Activated T-cell treated with anti-CD3 and anti-CD28 coated beads for 24 hours (primary cell): ENCODE results near the gene ITGAL.
"Not testable (repeated sequence)": the region's sequence is repeated elsewhere in the genome, so short reads cannot be mapped to it uniquely, and the experiment has no call there.

Experiments
- DNase-seq: peaks from one replicate; pipeline ENCODE4 v3.0.0-alpha.2; 2020; ENCODE audit warnings: low read depth

ITGAL gene

DNA sequence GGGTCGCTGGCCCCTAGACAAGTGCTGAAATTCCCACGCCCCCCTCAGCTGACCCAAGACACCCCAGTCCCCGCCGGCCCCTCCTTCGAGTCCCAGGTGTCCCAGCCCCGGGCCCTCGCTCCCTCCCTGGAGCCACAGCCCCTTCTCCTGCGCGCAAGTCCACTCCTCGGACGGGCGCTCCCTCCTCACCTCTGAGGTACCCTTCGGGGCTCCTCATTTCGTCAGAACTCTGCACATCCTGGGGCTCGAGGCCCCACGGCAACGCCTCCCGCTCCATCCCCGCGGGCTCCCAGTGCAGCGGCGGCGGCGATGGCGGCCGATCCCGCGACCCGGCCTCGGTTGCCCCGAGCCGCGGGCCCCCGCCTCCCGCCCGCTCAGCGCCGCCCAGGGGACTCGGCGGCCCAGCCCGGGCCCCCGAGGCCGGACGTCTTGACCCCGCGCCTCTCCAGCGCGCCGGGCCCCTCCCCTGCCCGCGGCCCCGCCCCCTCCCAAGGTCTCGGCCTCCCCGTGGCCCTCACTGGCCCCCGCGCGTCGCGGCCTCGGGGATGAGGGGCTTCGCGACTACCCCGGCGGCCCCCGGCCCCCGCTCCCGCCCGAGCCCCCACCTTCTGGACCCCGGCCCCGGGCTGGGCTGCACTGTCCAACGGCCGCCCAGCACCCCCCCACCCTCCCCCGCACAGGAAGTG, 53.7 kb downstream of the ITGAL start, which contains the start of gene ZNF768:
ZNF768 (minus strand) TSS at position 430 of the 686 bp plus-strand sequence; CDS start at position 277, 153 bp downstream.
- DNase-seq: no peak

DNA sequence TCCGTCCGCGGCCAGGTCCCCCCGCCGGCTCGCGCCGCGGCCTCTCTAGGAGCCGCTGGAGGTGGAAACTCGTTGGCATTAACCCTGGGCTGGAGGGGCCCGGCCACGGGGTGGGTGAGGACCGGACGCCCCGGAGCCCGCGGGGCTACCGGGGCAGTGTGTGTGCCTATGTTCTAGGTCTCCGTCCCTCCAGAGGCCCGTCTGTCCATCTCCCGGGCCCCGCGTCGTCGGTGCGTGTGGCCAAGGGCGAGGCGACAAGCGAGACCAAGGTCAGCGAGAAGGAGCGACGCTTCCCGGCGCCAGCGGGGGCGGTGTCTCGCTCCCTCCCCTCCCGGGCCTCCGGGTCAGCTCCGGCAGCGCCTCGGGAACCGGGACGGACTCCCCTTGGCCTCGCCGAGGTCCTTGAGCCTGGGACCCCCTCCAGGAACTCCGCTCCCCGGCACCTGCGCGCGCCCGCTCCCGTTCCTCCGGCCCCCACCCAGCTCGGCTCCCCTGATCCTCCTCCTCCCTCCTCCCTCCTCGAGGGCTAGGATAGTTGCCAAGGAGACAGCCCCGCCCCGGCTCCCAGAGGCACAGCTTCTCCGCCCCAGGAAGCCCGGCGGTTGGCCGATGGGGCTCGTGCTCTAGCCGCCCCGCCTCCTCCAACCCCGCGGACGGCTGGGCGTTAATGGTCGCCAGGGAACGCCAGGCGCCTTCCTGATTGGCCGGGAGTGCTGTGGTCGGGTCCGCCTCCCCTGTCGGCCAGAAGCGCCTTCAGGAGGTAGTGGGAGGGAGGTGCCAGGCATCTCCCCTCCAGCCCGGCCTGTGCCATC, 54.5 kb downstream of the ITGAL start:
- DNase-seq: peak; percentile 90

DNA sequence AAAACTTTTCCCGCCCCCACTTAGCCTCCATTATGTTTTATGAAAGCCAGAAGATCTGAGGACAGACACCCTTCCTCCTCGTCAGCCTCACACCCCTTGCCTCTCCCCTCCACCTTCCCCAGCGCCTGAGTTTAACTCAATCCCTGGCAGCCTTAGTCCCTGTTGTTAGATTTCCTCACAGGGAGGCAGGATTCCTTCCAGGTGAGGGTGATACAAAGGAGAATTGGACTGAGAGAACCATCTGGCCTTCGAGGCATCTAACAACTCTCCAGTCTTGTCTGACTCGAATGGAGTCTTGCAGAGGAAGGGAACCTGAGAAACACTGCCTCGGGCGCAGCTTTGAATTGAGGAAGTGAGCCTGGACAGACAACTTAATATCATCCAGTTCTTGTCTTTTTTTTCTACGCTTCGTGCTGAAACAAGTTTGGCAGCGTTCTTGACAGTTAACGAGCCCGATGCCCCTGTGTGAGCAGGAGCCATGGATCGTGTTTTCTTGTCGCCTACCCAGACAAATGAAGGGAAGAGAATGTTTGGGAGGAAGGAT, 55.2 kb downstream of the ITGAL start:
- DNase-seq: no peak

DNA sequence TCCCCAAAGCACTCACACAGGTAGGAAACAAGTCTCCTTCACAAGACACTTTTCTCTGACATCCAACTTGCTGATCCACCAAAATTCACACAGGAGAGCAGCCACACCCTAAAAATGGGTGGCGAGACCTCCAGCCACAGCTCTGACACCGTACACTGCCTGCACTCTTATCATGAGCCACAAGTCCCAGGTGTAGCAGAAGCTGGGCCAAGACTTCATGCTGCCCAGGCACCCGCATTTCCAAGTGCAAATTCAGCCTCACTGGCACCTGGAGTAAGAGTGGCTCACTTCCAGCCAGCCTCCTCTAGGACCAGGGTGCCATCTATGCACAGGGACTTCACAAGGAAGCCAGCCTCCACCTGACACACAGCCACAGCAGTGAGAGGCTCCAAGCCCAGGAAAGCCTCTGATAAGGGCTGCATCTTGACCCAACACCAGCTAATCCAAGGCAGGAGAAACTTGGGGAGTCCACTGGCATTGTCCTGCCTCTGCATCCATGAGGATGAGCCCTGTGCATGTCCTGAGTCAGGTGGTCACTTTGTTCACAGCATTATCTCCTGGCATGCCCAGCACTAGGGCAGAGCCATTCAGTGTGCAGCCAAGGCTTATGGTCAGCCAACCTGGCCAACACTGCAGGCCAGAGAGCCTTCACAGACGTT, 56.4 kb downstream of the ITGAL start:
- DNase-seq: no peak

DNA sequence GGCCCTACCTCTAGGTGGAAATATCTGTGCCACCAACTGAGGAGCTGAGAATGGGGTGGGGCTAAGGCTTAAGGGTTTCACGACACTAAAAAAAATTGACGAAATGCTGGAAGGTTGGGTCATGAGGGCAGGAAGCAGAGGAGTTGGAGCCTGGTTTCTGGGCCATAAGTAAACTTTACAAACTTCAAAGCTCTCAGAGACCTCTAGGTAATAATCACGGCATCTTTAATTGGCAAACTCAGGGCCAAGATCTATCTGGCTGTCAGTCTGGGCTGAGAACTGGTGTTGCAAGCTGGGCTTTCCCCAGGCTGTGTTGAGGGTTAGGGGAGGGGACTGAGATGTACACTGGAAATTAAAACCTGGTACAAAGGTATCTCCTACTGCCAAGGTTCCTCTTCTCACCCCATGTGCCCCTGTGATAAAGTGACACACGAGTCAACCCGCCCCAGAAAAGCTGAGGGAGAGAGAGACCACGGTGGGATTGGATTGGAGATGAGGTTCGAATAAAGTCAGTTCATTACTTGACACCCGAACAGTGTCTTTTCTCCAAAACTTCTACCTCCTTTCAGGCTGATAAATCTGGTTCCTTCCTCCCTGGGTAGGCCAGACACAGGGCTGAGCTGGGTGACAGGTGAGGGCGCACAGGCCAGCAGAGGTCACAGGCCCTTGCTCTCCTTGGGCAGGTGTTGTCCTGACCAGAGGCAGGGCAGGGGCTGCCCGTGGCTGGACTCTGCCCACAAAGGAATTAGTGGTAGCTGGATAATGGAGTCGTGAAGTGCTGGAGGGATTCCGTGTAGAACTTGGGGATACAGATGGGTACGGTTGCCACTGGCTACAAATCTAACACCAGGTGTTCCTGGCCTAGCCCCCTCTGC, 57.9 kb downstream of the ITGAL start:
- no peak for DNase-seq

DNA sequence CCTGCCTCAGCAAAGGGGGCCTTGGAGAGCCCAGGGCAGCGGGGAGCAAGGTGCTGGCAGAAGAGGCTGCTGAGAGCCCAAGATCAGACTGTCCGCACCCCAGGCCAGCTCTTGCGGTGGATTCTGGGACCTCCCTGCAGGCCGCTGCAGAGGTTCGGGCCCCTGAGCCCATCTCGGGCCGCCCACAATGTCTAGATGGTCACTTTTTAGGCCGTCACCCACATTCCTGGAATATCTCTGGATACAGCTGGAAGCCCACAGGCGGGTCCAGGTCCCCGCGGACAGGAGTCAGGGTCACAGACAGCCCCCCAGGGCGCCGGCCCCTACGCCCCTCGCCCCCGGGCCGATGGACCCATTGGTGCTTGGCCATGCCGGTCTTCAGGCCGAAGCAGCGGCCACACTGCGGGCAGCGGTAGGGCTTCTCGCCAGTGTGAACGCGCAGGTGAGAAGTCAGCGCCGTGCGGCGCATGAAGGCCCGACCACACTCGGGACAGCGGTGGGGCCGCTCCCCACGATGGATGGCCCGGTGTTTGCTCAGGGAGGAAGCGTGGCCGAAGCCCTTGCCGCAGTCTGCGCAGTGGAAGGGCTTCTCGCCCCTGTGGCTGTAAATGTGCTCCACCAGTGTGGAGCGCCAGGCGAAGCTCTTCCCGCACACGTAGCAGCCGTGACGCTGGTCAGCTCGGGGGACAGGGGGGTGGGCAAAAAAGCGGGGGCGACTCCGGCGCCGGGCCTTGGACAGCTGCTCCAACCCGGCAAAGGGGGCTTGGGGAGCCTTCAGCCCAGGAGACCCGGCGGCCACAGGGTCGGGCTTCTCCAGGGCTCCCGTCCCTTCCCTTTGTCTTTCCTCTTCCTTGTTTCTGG, 60.0 kb downstream of the ITGAL start:
- no peak for DNase-seq

DNA sequence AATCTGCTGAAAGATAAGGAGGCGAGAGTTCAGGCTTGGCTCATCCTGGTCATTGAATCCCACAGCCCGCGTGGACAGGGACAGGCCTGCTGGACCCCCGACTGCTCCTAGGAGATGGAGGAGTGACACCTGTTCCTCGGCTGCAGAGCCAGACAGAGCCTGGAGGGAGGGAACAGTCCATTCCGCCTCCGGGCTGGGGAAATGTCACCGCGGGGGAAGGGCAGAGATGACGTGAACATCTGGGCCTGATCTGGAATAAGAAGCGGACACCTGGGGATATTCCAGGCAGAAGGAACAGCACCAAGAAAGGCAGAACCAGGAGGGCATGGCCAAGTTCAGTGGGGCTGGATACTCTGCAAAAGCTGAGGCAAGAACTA, 60.6 kb downstream of the ITGAL start:
- no peak for DNase-seq

DNA sequence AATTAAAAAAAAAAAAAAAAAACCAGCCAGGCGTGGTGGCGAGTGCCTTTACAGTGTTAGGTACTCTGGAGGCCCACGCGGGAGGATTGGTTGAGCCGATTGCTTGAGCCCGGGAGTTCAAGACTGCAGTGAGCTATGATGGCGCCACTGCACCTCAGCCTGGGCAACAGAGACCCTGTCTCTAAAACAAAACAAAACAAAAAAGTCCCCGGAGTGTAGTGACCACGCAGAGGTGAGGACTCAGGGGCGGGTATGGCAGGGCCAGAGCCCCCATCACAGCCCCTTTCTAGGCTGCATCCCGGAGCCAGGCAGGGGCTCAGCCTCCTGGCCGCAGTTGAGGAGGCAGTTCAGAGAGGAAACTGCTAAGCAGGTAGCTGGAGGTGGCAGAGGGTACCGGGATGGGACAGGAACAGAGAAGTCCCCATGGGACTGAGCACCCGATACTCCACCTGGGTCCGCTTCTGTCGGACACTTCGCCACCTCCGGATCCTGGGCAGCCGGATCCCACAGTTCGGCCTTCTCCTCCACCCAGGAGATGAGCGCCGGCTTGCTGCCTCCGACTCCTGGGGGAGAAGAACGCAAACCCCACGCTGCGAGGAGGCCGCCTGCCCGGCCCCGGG, 61.3 kb downstream of the ITGAL start:
- no peak for DNase-seq

DNA sequence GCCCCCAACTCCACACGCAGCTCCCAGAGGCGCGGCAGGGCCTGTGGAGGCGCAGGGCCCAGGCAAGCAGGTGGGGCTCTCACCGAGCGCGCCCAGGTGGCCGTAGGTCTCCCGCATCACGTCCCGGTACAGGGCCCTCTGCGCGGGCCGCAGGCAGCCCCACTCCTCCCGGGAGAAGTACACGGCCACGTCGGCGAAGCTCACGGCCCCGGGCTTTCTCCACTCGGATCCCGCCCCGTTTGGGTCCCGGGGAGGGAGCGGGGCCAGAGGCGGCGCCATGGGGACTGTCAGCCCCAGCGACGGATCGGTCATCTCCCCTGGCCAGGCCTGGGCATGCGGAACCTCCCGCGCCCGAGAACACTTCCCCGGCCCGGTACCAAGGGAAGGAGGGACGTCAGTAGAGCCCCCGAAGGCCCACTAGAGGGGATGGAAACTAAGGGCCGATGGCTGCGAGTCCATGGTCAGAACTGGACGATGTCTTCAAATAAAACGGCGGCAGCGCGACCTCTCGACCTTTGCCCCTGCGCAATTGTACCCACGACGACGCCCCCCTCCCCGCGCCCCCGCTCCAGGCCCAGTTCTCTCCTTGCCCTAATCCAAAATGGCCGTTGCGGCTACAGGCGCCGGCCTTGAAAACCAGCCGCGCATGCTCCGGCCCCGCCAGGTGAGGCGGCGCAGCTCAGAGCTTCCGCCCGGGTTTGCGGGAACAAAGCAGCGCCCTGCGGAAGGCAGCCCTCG, 62.0 kb downstream of the ITGAL start, which contains the start of gene ZNF747:
ZNF747 (minus strand) TSS at position 491 of the 738 bp plus-strand sequence; CDS start at position 312, 179 bp downstream.
- peak; percentile 90 for DNase-seq

DNA sequence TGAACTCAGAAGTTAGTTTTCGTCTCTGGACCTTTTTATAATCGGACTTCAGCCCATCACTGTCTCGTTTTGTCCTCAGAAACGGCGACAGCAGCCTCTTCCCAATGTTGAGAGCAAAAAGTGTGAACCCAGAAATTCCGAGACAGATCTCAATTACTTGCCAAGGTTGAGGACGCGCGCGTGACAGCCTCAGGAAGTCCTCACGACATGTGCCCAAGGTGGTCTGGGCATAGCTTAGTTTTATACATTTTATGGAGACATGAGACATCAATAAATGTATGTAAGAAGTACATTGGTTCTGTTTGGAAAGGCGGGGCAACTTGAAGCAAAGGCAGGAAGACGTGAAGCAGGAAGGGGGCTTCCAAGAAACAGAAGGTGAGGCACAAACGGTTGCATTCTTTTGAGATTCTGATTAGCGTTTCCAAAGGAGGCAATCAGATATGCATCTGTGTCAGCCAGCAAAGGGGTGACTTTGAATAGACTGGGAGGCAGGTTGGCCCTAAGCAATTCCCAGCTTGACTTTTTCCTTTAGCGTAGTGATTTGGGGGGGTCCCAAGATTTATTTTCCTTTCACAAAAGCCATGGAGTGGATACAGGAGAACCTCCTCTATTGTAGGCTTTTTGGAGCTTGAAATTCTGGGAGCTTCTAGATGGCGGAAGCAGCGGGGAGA, 62.7 kb downstream of the ITGAL start:
- no peak for DNase-seq

DNA sequence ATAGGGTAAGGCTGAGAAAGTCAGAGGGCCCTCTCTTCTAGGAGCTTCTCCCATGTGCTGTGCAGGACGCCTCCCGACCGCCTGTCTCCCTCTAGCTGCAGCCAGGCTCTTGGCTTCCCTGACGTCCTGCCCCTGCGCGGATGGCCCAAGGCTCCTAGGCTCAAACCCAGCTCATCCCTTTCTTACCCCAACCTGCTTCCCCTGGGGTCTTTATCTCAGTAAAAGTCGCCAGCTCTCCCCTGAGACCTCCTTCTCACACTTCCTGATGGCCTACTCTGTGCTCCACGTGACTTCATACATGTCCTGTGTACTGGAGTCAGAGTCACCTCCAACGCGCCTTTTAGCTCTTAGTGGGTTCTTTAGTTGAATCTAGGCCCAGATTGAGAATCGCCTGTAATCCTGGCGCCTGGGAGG, 63.2 kb downstream of the ITGAL start:
- peak; percentile 59 for DNase-seq

DNA sequence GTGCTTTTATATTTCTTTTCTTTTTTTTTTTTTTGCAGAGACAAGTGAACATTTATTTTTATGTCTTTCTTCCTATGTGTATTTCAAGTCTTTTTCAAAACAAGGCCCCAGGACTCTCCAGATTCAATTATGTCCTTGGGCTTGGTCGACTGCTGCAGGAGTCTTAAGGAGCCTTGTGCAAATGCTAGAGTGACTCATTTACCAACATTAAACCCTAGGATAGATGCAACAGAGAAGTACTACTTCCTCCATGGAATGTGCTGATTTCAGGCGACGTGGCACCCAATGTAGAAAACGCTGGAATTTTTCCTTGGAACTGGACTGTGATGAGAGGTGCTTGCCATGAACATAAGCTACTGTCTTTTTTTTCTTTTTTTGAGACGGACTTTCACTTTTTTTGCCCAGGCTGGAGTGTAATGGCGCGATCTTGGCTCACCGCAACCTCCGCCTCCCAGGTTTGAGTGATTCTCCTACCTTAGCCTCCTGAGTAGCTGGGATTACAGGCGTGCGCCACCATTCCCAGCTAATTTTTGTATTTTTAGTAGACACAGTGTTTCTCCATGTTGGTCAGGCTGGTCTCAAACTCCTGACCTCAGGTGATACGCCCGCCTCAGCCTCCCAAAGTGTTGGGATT, 64.0 kb downstream of the ITGAL start:
- DNase-seq: not testable (repeated sequence)

DNA sequence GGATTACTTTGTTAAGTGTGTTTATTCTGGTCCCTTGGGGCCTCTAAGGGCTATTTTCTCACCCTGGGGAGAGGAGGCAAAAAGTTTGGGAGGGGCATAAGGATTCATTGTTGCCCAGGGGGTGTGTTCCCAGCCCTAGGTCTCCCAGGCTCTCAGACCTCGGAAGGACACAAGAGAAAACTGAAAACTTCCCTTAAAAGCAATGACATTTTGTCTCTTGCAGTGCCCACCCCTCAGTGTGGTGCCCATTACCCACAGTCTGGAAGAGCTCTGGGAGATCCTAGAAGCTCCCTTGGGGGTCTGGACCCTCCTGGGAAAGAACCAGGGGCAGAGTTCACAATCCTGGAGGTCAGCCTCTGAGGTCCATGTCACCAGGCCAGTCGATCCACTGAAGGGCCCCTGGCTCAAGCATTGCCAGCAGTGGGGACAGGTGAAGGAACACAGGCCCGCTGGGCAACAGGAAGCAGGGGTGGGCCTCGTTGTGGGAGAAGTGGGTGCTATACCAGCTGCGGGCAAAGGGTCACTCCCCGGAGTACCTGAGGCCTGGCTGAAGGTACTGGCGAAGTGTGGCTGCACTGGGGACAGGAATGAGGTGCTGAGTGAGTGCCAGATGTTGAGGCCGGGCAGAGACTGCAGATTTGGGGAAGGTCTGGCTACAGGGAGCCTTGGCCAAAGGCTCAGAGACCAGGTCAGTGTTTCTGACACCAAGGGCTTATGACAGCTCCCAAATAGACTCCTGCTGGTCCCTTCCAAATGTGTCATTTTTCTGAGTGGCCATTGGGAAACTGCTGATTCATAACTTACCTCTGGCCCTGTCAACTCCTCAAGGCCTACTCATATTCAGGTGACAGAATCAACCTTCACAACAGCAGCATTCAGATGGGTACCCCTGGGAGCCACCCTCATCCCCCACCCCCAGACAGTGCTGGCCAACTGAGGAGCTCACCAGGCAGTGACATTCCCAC, 66.7 kb downstream of the ITGAL start:
- DNase-seq: no peak

DNA sequence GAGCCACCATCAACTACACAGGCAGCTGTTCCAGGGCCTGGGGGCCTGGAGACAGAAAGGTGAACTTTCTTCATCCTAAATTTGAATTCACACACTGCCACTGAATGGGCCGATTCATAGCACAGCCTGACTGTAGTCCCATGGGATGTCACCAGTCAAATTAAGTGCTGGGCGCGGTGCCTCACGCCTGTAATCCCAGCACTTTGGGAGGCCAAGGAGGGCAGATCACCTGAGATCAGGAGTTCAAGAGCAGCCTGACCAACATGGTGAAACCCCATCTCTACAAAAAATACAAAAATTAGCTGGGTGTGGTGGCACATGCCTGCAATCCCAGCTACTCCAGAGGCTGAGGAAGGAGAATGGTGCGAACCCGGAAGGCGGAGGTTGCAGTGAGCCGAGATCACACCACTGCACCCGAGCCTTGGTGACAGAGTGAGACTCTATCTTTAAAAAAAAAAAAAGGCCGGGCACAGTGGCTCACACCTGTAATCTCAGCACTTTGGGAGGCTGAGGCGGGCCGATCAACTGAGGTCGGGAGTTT, 67.5 kb downstream of the ITGAL start:
- DNase-seq: not testable (repeated sequence)

DNA sequence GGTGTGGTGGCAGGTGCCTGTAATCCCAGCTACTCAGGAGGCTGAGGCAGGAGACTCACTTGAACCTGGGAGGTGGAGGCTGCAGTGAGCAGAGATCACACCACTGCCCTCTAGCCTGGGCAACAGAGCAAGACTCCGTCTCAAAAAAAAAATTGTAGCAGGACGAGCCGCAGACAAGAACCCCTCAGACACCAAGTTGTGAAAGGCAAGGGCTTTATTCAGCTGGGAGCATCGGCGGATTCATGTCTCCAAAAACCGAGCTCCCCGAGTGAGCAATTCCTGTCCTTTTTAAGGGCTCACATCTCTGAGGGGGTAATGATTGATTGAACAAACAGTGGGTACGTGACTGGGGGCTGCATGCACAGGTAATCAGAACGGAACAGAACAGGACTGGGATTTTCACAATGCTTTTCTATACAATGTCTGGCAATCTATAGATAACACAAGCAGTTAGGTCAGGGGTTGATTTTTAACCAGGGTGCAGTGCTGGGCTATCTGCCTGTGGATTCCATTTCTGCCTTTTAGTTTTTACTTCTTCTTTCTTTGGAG, 68.4 kb downstream of the ITGAL start:
- DNase-seq: not testable (repeated sequence)
